Esophagus squamous epithelium (tissue), 5 donors: ENCODE measurements around the gene TIGD6. TPM values are rescaled to one million over a fixed set of nuclear protein-coding genes. Genes with fewer than 3 reads are reported as not detected.
"Not testable (repeated sequence)": the region's sequence is repeated elsewhere in the genome, so short reads cannot be mapped to it uniquely, and the experiment has no call there.

ENCODE experiments used
- DNase-seq: peaks from one replicate; lab custom pipeline; 2025; lab: John Stamatoyannopoulos, UW
- H3K27ac ChIP-seq, 4 donors: fragments of 200-600 bp; sonication (generic); one replicate each; pipeline ENCODE4 v1.5.1; 2016 to 2019; ENCODE audit warnings: mild to moderate bottlenecking in 1 of 4
- H3K27me3 ChIP-seq, 4 donors: fragments of 200-600 bp; sonication (generic); 1 replicate in 3 of 4; 2 replicates in 1 of 4; pipeline versions ENCODE4 v1.5.1 to v1.6.0; 2017 to 2021; ENCODE audit warnings: antibody characterized with exemption in 1 of 4
- H3K36me3 ChIP-seq, 3 donors: fragments of 200-600 bp; sonication (generic); one replicate each; pipeline ENCODE4 v1.5.1; 2016 to 2019
- H3K4me1 ChIP-seq, 3 donors: fragments of 200-600 bp; sonication (generic); one replicate each; pipeline ENCODE4 v1.5.1; 2017 to 2019
- H3K4me3 ChIP-seq, 4 donors: fragments of 200-600 bp; sonication (generic); 1 replicate in 3 of 4; 2 replicates in 1 of 4; pipeline ENCODE4 v1.5.1; 2016 to 2019; ENCODE audit warnings: mild to moderate bottlenecking in 2 of 4, moderate library complexity in 1 of 4
- H3K9me3 ChIP-seq, 3 donors: fragments of 200-600 bp; sonication (generic); one replicate each; pipeline ENCODE4 v1.5.1; 2016 to 2019
- CTCF ChIP-seq, 6 experiments: fragments of 450-650 bp in 4 of 6; fragments of 200-600 bp in 2 of 6; sonication (generic) in 2 of 6; IDR thresholded peaks; one replicate each; pipeline ENCODE4 v1.5.1; 2016 to 2019; ENCODE audit warnings: antibody characterized with exemption in 6 of 6, mild to moderate bottlenecking in 4 of 6, moderate library complexity in 4 of 6
- POLR2A ChIP-seq, 4 donors: fragments of 450-650 bp; IDR thresholded peaks; one replicate each; pipeline ENCODE4 v1.6.1; 2017; ENCODE audit warnings: antibody characterized with exemption in 4 of 4, mild to moderate bottlenecking in 4 of 4, moderate library complexity in 3 of 4
- WGBS, 2 donors: methylation state at CpG; one replicate each; pipeline ENCODE4 v1.1.5; 2018; 5-methylcytosine and 5-hydroxymethylcytosine counted together
- intact Hi-C: fragments of 100-400 bp; cut with DNase I; formaldehyde crosslinking; loops from one replicate; pipeline ENCODE4 v1.15.0; 2022
- total RNA-seq, 4 donors: library from RNA; depleted of rRNA; stranded (reverse); fragments of >200 nt; gene quantifications; one replicate each; pipeline ENCODE4 v1.1.0, GENCODE V29; 2016
- donor health status: DM: yes; HTN: yes; CAD: no.

The TIGD6 gene
- total RNA-seq, 4 donors from 2014 or later = 1.1 to 4.0 (median 1.4) TPM

DNA sequence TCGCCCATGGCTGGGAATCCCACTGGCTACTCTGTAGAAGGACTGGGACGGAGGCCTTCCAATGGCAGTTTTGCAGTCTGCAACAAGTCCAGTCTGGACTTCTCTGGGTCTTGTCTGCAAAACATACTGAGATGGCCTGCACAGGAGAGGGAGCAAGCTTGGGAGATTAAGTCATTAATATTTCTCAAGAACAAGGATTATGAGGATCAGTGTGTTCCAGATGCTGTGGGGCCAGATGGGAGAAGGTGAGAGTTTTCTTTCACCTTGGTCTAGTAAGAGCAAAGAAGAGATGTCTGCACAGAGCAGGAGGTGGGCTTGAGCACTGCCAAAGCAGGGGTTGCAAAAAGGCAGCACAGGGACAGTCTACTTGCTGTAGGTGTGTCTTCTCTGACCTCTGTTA lies 55.8 kb downstream of the TIGD6 start, which contains the start of gene PDE6A:
TSS of gene PDE6A (minus strand) at position 128 of the 400 bp plus-strand sequence. CDS start at position 8, 120 bp downstream.
- peak within 1 kb of the TSS in 2 of 4 donors; percentile 28 to 55 for H3K27ac ChIP-seq
- TF ChIP-seq POLR2A (IDR thresholded peaks at IDR 0.05) = no peak
- no peak for TF ChIP-seq CTCF (IDR thresholded peaks at IDR 0.05)
- H3K9me3 ChIP-seq = no peaks in the 10 kb centered on the region
- H3K27me3 ChIP-seq = no peaks in the 10 kb centered on the region
- H3K36me3 ChIP-seq = no peaks in the 10 kb centered on the region
- peaks cover 10 to 86% (median 29%) of the 10 kb centered on the region in 3 donors for H3K4me1 ChIP-seq
- WGBS, 2 donors = 57% methylated on average over 1 of the region's 2 CpGs; no CpG with 5 or more reads in 1 of the 2 donors
- no peak for DNase-seq
- intact Hi-C loops = no loop called here
- no peak within 1 kb of the TSS for H3K4me3 ChIP-seq

GRCh38 chr5:149943177-149943949 lies 57.1 kb downstream of the TIGD6 start:
- DNase-seq, H3K27me3 ChIP-seq, H3K4me3 ChIP-seq, H3K36me3 ChIP-seq, H3K9me3 ChIP-seq, intact Hi-C loops: not testable (repeated sequence)
- Histone ChIP-seq H3K4me1 (peaks cover 18 to 86% (median 33%) of the 10 kb centered on the region in 3 donors), H3K27ac (peak overlapping the region in 2 of 4 donors; percentile 38 to 57)
- WGBS, 2 donors = 69 to 82% methylated on average over 4 to 6 of the region's 6 CpGs

Other genes starting within 250 kb of the TIGD6 start
- 1 to 10 TPM in 2 of 4 donors, under 1 TPM in 2; 0.04 to 3.8 (median 2.2) TPM for gene PDE6A, start 55.9 kb downstream of the TIGD6 start, total RNA-seq
- 10 to 100 TPM in 3 of 4 donors, 1 to 10 TPM in 1; 6.3 to 46.3 (median 29.6) TPM for gene SLC26A2, start 39.9 kb downstream of the TIGD6 start, total RNA-seq
- gene HMGXB3, start 85 bp upstream of the TIGD6 start, total RNA-seq = 10 to 100 TPM; 12.4 to 26.3 (median 20.5) TPM
- gene CSF1R, start 85.9 kb upstream of the TIGD6 start, total RNA-seq = 10 to 100 TPM in 2 of 4 donors, 1 to 10 TPM in 2; 4.3 to 38.7 (median 15.1) TPM
- 10 to 100 TPM in 3 of 4 donors, 1 to 10 TPM in 1; 5.6 to 51.7 (median 31.0) TPM for gene PDGFRB, start 155.2 kb upstream of the TIGD6 start, total RNA-seq
- gene CDX1, start 166.1 kb upstream of the TIGD6 start, total RNA-seq = not detected
- not detected for gene SLC6A7, start 189.4 kb upstream of the TIGD6 start, total RNA-seq